Measurements from ENCODE around the gene NADK2.

GRCh38 chr5:36161361-36161760, 80.4 kb downstream of the NADK2 start:
- no peak for TF ChIP-seq CTCF (IDR thresholded peaks at IDR 0.05 in 4 of 5, conservative IDR thresholded peaks at IDR 0.05 in 1 of 5)
- no peak for TF ChIP-seq POLR2A (IDR thresholded peaks at IDR 0.05)

Measured in gastrocnemius medialis (tissue), 4 donors.